NCI-H146 treated with DMSO at 0.1 percent for 48 hours (cell line): ENCODE measurements around the gene CRIP1.
A peak's percentile ranks its signal among the peaks of the same experiment; 100 is the strongest.

Experiments used
- DNase-seq: peaks from one replicate; lab custom pipeline; 2025; ENCODE audit not compliant: unreplicated experiment; lab: John Stamatoyannopoulos, UW

Gene CRIP1

GRCh38 chr14:105480199-105480746 is 6.4 kb upstream of the CRIP1 start:
- DNase-seq, result no peak

- DNase-seq, result peak; percentile 84
Measured at GRCh38 chr14:105480807-105481801, 5.6 kb upstream of the CRIP1 start.

GRCh38 chr14:105481886-105482457 is 4.7 kb upstream of the CRIP1 start:
- peak; percentile 91 for DNase-seq

GRCh38 chr14:105482486-105483110 is 4.1 kb upstream of the CRIP1 start:
- DNase-seq, result no peak

GRCh38 chr14:105483300-105484068 is 3.2 kb upstream of the CRIP1 start:
- DNase-seq, result no peak

GRCh38 chr14:105484069-105484996 is 2.4 kb upstream of the CRIP1 start:
- DNase-seq, result no peak

GRCh38 chr14:105484997-105485393 is 1.7 kb upstream of the CRIP1 start:
- no peak for DNase-seq

GRCh38 chr14:105485739-105486162 is 935 bp upstream of the CRIP1 start:
- DNase-seq, result peak; percentile 57

- no peak for DNase-seq
Measured at GRCh38 chr14:105486974-105487448, 325 bp downstream of the CRIP1 start.

GRCh38 chr14:105487449-105487985 is 831 bp downstream of the CRIP1 start:
- DNase-seq, result no peak

GRCh38 chr14:105487986-105488777 is 1.5 kb downstream of the CRIP1 start:
- no peak for DNase-seq

- no peak for DNase-seq
Measured at GRCh38 chr14:105488781-105489541, 2.3 kb downstream of the CRIP1 start.

- peak; percentile 90 for DNase-seq
Measured at GRCh38 chr14:105489542-105490266, 3.0 kb downstream of the CRIP1 start.

- peak; percentile 69 for DNase-seq
Measured at GRCh38 chr14:105490267-105490571, 3.5 kb downstream of the CRIP1 start.

GRCh38 chr14:105490572-105491365 is 4.1 kb downstream of the CRIP1 start, which contains the start of gene TEDC1:
TEDC1 (plus strand) TSS chr14:105491246; CDS start chr14:105491376, 130 bp downstream.
- peak; percentile 100 for DNase-seq

GRCh38 chr14:105491366-105491973 is 4.8 kb downstream of the CRIP1 start:
- DNase-seq, result no peak
